Measurements from ENCODE around the gene POLN. TPM values are rescaled to one million over a fixed set of nuclear protein-coding genes. Genes with fewer than 3 reads are reported as not detected.

POLN gene
- total RNA-seq, 1 donor from 2014 or later: 0.21 TPM

DNA sequence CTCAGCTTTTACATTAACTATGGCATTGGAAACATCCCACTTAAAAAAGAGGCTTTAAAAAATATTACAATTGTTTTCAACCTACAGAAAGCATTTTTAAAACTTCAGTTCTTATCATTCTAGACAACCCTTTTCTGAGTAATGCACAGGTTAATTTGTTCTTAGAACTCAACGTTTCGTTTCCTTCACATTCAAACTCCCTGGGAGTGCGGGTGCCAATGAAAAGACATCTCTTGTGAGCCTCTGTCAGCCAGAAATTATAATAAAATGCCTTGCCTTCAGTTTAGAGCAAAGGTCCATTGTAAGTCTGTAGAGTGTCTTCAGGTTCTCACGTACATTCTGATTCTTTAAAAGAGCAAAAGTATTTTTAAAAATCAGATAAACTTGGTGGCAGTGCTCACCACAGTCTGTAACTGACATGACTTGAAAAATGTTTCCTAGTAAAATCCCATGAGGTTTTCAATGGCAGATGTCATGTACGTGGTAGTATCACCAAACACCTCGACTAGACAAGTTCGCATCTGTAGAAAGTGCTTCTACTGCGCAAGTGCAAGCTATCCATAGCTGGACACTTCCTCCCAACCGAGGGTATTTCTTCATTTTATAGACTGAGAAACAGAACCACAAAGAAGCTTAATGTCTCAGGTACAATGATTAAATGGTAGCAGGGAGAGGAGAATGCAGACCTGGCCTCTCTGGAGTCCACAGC is 65.8 kb downstream of the POLN start:
- DNase-seq (ENCODE audit: low spot score in 2 of 2): no peak

DNA sequence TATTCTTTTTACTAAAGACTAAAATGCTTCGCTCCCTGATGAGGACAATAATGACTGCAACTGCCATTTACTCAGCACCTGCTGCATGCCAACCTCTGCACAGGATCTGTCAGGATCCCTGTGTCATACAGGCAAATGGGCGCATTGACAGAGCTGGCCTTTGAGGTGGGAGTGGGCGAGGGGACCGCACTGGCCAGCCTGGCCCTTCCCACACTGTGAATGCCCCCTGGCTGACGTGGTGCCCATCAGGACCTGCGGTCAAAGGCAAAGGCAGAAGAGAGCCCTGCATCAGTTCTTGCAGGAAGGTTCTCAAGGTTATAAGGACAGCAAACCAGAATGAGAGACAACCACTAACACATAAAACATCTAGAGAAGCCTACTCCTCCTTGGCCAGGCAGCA is 67.9 kb downstream of the POLN start:
- no peak overlapping the region for H3K27ac ChIP-seq
- no peak for DNase-seq (ENCODE audit: low spot score in 2 of 2)
- no peaks in the 10 kb centered on the region for H3K27me3 ChIP-seq
- H3K36me3 ChIP-seq: no peaks in the 10 kb centered on the region
- H3K9me3 ChIP-seq: no peaks in the 10 kb centered on the region
- H3K4me3 ChIP-seq: no peak overlapping the region
- no peaks in the 10 kb centered on the region for H3K4me1 ChIP-seq
- intact Hi-C loops (cut with DNase I): no loop called here
- TF ChIP-seq, protein P1, sequence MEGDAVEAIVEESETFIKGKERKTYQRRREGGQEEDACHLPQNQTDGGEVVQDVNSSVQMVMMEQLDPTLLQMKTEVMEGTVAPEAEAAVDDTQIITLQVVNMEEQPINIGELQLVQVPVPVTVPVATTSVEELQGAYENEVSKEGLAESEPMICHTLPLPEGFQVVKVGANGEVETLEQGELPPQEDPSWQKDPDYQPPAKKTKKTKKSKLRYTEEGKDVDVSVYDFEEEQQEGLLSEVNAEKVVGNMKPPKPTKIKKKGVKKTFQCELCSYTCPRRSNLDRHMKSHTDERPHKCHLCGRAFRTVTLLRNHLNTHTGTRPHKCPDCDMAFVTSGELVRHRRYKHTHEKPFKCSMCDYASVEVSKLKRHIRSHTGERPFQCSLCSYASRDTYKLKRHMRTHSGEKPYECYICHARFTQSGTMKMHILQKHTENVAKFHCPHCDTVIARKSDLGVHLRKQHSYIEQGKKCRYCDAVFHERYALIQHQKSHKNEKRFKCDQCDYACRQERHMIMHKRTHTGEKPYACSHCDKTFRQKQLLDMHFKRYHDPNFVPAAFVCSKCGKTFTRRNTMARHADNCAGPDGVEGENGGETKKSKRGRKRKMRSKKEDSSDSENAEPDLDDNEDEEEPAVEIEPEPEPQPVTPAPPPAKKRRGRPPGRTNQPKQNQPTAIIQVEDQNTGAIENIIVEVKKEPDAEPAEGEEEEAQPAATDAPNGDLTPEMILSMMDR (IDR thresholded peaks at IDR 0.05): no peak

More for the DNA sequence above, 65.8 kb downstream of the POLN start:
- no peak overlapping the region for H3K27ac ChIP-seq
- no peaks in the 10 kb centered on the region for H3K4me1 ChIP-seq
- H3K36me3 ChIP-seq: no peaks in the 10 kb centered on the region
- TF ChIP-seq, protein P1 (IDR thresholded peaks at IDR 0.05): no peak
- H3K4me3 ChIP-seq: no peak overlapping the region
- H3K27me3 ChIP-seq: no peaks in the 10 kb centered on the region
- intact Hi-C loops (cut with DNase I): no loop called here
- H3K9me3 ChIP-seq: no peaks in the 10 kb centered on the region

DNA sequence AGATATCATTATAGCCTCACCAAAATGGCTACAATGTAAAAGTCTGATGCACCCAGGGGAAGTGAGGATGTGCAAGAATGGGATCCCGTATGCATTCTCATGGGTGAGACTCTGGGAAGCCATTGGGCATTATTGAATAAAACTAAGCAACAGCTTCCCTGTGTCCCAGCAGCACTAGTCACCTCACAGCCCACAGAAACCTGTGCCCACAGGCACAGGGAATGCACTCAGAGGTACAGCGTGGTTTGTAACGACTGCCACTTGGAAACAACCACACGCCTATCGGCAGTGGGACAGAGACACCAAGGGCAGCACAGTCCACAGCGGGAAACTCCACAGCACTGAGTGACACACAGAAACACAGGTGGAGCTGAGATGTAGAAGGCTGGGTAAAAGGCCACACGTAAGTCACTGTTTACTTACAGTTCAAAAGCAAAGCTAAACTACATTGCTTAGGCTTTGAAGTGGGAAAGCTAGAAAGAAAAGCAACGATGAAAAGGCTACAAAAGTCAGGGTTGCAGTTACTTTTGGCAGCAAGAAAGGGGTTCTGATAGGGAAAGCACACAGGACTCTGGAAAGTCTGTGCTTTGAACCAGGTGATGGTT is 69.2 kb downstream of the POLN start:
- DNase-seq (ENCODE audit: low spot score in 2 of 2): no peak
- no peak overlapping the region for H3K27ac ChIP-seq
- no peaks in the 10 kb centered on the region for H3K4me1 ChIP-seq
- H3K4me3 ChIP-seq: no peak overlapping the region
- H3K9me3 ChIP-seq: no peaks in the 10 kb centered on the region
- no peaks in the 10 kb centered on the region for H3K27me3 ChIP-seq
- intact Hi-C loops (cut with DNase I): no loop called here
- TF ChIP-seq, protein P1 (IDR thresholded peaks at IDR 0.05): no peak
- no peaks in the 10 kb centered on the region for H3K36me3 ChIP-seq

DNA sequence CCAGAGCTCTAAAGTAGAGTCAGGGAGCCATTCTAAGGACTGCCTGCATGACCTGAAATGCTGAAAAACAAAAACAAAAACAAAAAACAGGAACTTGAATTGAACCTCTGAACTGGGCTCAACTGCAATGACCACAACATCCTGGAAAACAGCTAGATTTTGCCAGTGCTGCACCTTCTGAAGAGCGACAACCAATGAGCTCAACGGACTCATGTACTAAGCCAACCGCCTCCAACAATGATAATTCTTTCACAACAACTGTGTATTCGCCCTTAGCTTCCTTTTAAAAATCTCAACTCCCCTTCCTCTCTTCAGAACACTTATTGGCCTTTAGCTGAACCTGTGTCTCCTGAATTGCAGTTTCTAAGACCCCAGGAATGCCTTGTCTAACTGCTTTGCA is 69.8 kb downstream of the POLN start:
- no peaks in the 10 kb centered on the region for H3K4me1 ChIP-seq
- no peak overlapping the region for H3K27ac ChIP-seq
- no peaks in the 10 kb centered on the region for H3K27me3 ChIP-seq
- no peaks in the 10 kb centered on the region for H3K36me3 ChIP-seq
- H3K9me3 ChIP-seq: no peaks in the 10 kb centered on the region
- DNase-seq (ENCODE audit: low spot score in 2 of 2): no peak
- no peak overlapping the region for H3K4me3 ChIP-seq
- TF ChIP-seq, protein P1 (IDR thresholded peaks at IDR 0.05): no peak
- intact Hi-C loops (cut with DNase I): no loop called here

DNA sequence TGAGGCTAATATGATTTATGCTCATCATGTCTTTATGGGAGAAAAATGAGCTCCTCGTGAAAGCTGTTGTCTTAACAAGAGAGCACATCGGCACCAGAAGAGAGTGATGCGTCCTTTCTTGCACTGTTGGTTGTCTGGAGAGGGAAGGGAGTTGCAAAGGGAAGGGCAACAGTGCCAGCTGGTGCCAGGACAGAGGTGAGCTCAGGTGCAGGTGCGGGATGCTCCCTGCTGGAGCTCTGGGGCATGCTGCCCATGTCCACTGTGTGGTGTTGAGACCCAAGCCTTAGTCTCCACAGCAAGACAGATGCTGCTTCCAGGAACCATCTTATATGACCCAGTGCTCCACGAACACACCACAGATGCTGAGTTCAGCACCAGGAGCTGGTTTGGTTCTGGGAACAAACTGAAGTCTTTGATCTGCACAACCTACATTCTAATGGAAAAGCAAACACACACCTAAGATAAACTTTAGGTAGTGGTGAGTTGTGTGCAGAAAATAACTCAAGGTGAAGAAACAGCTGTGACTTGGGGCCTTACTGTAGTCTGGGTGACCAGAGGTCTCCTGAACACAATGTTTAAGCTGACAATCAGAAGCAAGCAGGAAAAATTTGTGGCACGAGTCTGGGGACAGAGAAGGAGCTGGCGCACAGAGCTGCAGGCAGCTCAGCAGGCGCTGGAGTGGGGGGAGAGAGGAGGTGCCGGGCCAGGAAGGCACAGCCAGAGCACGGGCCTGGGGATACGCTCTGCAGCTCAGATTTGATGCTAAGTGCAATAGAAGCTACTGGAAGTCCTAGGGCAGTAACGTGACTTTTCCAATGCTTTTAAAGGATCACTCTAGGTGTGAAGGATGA is 73.2 kb downstream of the POLN start:
- TF ChIP-seq, protein P1 (IDR thresholded peaks at IDR 0.05): no peak
- no peak for DNase-seq (ENCODE audit: low spot score in 2 of 2)
- no peaks in the 10 kb centered on the region for H3K36me3 ChIP-seq
- H3K9me3 ChIP-seq: no peaks in the 10 kb centered on the region
- intact Hi-C loops (cut with DNase I): no loop called here
- no peaks in the 10 kb centered on the region for H3K27me3 ChIP-seq
- no peak overlapping the region for H3K4me3 ChIP-seq
- H3K27ac ChIP-seq: no peak overlapping the region
- H3K4me1 ChIP-seq: no peaks in the 10 kb centered on the region

Data from ascending aorta (tissue), 2 donors.